WERI-Rb-1 (cell line): ENCODE measurements around the gene HMCN1.

Experiments
- DNase-seq: peaks from one replicate; pipeline ENCODE4 v3.0.0-alpha.2; 2020
- H3K27ac ChIP-seq: fragments of 250-450 bp; sonication (Bioruptor Pico); 2 replicates; pipeline ENCODE4 v1.5.1; 2020; ENCODE audit warnings: mild to moderate bottlenecking, moderate library complexity
- H3K27me3 ChIP-seq: fragments of 250-450 bp; sonication (Bioruptor Pico); 2 replicates; pipeline ENCODE4 v1.5.1; 2021; ENCODE audit warnings: mild to moderate bottlenecking, low read depth, moderate library complexity; ENCODE audit not compliant: insufficient read depth, severe bottlenecking
- H3K36me3 ChIP-seq: fragments of 250-450 bp; sonication (Bioruptor Pico); 2 replicates; pipeline ENCODE4 v1.5.1; 2020; ENCODE audit warnings: mild to moderate bottlenecking, moderate library complexity
- H3K4me3 ChIP-seq: 2 replicates; pipeline ENCODE4 v1.5.1; 2011; ENCODE audit warnings: low read depth, mild to moderate bottlenecking, control low read depth, low read length
- H3K9me3 ChIP-seq: fragments of 250-450 bp; sonication (Bioruptor Pico); 2 replicates; pipeline ENCODE4 v1.5.1; 2021; ENCODE audit warnings: mild to moderate bottlenecking, moderate library complexity; ENCODE audit not compliant: severe bottlenecking
- TF ChIP-seq, protein P1 (sequence below): IDR thresholded peaks from 2 replicates; pipeline ENCODE4 v1.5.1; 2011; ENCODE audit warnings: low read depth, mild to moderate bottlenecking, control low read depth, inconsistent platforms, low read length

The HMCN1 gene

GRCh38 chr1:186033847-186034271, 299.7 kb downstream of the HMCN1 start:
- DNase-seq = no peak
- Histone ChIP-seq H3K27ac (no peak overlapping the region), H3K36me3 (no peaks in the 10 kb centered on the region), H3K9me3 (no peaks in the 10 kb centered on the region), H3K4me3 (no peak overlapping the region), H3K27me3 (peaks cover 5% of the 10 kb centered on the region)
- TF ChIP-seq, protein P1, sequence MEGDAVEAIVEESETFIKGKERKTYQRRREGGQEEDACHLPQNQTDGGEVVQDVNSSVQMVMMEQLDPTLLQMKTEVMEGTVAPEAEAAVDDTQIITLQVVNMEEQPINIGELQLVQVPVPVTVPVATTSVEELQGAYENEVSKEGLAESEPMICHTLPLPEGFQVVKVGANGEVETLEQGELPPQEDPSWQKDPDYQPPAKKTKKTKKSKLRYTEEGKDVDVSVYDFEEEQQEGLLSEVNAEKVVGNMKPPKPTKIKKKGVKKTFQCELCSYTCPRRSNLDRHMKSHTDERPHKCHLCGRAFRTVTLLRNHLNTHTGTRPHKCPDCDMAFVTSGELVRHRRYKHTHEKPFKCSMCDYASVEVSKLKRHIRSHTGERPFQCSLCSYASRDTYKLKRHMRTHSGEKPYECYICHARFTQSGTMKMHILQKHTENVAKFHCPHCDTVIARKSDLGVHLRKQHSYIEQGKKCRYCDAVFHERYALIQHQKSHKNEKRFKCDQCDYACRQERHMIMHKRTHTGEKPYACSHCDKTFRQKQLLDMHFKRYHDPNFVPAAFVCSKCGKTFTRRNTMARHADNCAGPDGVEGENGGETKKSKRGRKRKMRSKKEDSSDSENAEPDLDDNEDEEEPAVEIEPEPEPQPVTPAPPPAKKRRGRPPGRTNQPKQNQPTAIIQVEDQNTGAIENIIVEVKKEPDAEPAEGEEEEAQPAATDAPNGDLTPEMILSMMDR = no peak

DNA sequence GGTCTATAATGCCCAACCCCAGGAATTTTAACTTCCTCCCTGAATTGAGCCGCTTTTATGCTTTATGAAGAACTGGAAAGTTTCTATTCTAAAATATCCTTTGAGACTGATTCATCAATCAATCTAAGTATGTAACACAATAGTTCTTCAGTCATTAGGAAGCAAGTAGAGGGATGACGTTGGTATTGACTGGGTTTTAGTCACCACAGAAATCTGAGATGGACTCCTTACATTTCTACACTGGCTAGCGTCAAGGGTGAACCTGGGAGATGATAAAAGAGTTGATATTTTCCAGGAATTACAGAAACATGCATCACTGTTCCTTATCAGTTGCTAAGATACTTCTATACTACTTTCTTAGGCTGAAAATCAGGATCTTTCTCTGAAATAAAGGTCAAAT, 308.0 kb downstream of the HMCN1 start:
- H3K9me3 ChIP-seq = no peaks in the 10 kb centered on the region
- TF ChIP-seq, protein P1 = no peak
- H3K4me3 ChIP-seq = no peak overlapping the region
- H3K36me3 ChIP-seq = no peaks in the 10 kb centered on the region
- no peak overlapping the region for H3K27ac ChIP-seq
- no peaks in the 10 kb centered on the region for H3K27me3 ChIP-seq
- DNase-seq = no peak

DNA sequence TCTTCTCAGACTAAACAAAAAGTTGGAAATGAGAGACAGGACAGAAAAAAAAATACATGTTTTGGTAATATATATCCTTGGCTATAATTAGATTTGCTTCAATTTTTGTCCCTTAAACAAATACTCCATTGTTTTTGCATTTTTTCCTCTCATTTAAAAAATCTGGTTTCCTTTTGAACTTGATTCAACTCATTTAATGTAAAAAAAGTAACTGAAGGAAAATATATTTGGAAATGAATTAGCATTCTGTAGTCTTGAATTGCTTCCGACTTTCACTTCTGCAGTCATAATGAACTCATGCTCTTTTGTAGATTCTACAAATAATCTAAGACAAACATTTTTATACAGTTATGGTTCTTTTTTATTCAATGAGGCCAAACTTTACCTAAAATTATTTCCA, 309.1 kb downstream of the HMCN1 start:
- Histone ChIP-seq H3K27ac (no peak overlapping the region), H3K9me3 (no peaks in the 10 kb centered on the region), H3K36me3 (no peaks in the 10 kb centered on the region), H3K27me3 (no peaks in the 10 kb centered on the region), H3K4me3 (no peak overlapping the region)
- no peak for DNase-seq
- TF ChIP-seq, protein P1 = no peak

DNA sequence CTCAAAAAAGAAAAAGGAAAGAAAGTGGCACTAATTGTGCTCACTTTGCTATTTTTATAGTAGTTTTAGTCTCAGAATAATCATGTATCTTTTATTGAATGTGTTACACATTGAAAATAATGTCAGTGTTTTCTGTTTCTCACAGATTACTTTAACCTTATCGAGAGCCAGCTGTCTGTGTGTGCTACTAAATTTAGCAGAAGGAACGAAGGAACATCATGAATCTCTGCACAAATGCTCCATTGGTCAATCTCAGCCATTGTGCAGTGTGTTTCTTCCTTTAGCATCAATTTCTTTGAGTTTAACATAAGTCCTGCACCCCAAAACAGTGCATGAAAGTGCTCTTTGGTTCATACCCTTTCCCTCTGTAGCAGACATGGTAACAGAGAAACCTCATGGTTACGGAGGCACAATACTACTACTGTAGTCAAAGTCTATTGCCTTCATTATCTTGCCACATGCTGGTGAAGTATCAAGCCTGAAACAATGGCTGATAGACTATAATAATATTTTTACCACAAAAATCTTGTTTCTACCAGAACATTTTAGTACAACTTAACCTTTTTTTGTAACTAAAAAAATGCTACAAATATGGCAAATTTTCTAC, 310.0 kb downstream of the HMCN1 start:
- H3K9me3 ChIP-seq = no peaks in the 10 kb centered on the region
- no peak overlapping the region for H3K27ac ChIP-seq
- TF ChIP-seq, protein P1 = no peak
- no peak for DNase-seq
- H3K4me3 ChIP-seq = no peak overlapping the region
- no peaks in the 10 kb centered on the region for H3K27me3 ChIP-seq
- no peaks in the 10 kb centered on the region for H3K36me3 ChIP-seq

DNA sequence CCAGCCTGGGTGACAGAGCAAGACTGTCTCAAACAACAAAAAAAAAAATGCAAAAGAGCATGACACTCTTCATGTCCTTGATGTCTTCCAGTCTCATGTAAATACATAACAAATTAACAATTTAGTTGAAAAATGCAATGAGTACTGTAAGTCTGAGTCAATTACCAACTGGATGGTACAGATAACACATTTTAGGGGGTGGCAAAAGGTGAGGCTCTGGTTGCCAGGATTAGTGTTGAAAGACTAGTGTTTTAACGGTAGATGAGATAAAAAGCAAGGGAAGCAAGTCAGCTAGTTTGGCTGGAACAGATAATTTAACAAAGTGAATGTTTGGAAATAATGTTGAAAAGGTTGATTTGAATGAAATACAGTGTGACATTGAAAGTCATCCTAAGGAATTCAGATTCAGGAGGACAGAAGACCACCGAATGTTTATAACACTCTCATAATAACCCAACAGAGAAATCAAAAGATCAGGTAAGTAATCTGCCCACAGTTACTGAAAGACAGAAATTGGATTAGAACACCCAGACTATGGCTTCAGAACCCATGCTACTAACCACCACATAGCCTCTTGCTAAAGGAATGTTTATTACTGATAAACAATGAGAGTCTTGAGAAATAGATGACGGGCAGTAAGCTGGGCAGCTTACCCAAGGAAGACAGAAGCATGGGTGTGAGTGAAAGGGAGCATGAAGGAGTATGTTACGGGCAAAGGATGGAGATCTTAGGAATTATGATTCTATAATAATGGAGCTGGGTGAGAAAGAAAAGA, 312.4 kb downstream of the HMCN1 start:
- no peaks in the 10 kb centered on the region for H3K27me3 ChIP-seq
- H3K4me3 ChIP-seq = no peak overlapping the region
- no peaks in the 10 kb centered on the region for H3K36me3 ChIP-seq
- H3K9me3 ChIP-seq = no peaks in the 10 kb centered on the region
- H3K27ac ChIP-seq = no peak overlapping the region
- DNase-seq = no peak
- TF ChIP-seq, protein P1 = no peak
